NCI-H2196 (cell line): ENCODE measurements around the gene ZC3HAV1L.
"Not testable (repeated sequence)": the region's sequence is repeated elsewhere in the genome, so short reads cannot be mapped to it uniquely, and the experiment has no call there.

Source experiments
- DNase-seq: peaks from one replicate; lab custom pipeline; 2025; ENCODE audit not compliant: unreplicated experiment; lab: John Stamatoyannopoulos, UW

ZC3HAV1L gene

DNA sequence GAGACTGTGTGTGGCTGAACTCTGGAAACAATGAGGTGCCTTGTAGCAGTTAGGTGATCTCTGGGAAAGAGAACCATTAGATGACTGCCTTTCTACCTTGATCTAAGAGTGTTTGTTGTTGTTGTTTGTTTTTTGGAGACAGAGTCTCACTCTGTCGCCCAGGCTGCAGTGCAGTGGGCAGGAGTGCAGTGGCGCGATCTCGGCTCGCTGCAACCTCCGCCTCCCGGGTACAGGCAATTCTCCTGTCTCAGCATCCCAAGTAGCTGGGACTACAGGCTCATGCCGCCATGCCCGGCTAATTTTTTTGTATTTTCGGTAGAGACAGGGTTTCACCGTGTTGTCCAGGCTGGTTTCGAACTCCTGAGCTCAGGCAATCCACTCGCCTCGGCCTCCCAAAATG lies 18.8 kb upstream of the ZC3HAV1L start:
- not testable (repeated sequence) for DNase-seq

DNA sequence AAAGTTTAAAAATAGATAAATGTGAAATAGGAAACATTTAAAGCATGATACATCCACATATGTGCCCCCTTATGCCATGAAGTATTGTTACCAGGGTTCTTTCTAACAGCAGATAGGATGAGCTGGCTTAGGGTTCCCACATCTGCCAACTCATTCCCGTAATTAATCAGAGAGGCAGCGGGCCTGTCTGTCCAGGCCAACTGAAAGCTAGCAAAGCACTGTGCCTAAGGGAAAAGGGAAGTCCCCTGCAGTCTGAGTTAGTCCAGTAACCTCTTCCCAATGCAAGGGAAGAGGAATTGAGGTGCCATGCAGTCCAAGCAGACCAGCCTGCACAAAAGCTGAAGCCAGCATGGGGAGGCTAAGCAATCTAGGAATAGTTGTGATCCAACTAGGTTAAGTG lies 18.3 kb upstream of the ZC3HAV1L start:
- DNase-seq = no peak

DNA sequence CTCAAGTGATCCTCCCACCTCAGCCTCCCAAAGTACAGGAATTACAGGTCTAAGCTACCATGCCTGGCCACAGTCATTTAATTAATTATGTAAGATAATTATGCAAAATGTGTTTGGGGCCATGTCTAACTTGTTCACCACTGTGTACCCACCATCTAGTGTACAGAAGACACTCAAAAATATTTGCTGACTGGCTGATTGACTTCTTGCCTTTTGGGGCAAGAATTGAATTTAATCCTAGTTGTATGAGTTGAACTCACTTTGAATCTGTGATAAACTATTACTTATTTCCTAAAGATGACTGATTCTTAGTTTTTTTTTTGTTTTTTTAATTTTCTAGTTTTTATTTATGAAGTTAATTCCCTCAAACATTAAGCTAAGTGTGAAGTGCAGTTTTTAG lies 15.8 kb upstream of the ZC3HAV1L start:
- no peak for DNase-seq

DNA sequence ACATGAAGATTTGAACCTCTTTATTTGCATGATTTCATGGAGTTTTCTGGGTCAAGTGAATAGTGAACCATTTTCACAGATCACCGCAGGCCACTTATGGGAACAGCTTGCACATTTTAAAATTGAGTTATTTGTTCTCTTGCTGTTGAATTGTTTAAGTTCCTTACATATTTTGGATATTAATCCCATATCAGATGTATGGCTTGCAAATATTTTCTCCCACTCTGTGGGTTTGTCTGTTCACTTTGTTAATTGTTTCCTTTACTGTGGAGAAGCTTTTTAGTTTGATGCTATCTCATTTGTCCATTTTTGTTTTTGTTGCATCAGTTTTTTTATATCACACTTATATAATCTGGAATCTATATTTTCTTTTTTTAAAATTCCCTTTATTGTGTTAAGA lies 14.1 kb upstream of the ZC3HAV1L start:
- DNase-seq = no peak

DNA sequence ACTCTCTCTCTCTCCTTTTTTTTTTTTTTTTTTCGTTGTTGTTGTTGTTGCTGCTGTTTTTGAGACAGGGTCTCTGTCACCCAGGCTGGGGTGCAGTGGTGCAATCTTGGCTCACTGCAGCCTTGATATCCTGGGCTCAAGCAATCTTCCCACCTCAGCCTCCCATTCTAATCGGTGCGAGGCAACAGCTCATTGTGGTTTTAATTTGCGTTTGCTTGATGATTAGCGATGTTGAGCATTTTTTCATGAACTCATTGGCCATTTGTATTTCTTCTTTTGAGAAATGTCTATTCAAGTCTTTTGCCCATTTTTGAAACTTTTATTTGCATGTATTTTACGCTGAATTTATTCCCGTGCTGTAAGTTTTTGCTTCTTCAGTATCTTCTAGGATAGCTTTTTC lies 13.3 kb upstream of the ZC3HAV1L start:
- no peak for DNase-seq

DNA sequence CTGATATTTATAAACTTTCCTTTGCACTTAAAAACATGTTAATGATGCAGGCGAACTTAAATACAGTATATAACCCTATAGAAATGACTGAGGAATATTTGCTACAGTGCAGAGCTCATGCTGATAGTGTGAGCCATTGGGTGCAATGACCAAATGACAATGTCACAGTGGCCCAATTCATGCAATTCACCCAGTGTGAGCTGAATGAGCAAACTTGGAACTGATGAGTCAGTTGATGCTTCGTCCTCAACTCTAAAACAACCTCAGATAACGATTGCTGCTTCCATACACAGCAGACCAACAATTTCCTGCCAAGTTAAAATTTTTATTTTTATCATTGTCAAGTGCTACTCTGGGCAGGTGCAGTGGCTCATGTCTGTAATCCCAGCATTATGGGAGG lies 12.1 kb upstream of the ZC3HAV1L start:
- DNase-seq = no peak

DNA sequence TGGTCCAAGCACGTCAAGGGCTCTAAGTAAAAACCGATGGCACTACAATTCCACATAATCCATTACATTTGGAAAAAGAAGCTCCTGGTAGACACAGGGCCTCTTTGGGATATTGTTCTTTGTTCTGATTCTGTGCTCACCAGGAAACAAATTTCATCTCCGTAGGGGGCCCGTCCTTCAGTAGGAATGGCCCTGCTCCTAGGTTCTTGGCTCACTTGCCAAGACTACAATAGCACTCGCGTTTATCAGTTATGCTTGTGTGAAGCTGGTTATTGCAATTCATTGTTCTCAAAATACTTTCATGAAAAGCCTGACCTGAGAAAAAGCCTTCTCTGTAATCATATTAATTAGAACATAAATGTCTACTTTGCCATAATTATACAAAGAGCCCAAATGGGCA lies 10.3 kb upstream of the ZC3HAV1L start:
- no peak for DNase-seq

DNA sequence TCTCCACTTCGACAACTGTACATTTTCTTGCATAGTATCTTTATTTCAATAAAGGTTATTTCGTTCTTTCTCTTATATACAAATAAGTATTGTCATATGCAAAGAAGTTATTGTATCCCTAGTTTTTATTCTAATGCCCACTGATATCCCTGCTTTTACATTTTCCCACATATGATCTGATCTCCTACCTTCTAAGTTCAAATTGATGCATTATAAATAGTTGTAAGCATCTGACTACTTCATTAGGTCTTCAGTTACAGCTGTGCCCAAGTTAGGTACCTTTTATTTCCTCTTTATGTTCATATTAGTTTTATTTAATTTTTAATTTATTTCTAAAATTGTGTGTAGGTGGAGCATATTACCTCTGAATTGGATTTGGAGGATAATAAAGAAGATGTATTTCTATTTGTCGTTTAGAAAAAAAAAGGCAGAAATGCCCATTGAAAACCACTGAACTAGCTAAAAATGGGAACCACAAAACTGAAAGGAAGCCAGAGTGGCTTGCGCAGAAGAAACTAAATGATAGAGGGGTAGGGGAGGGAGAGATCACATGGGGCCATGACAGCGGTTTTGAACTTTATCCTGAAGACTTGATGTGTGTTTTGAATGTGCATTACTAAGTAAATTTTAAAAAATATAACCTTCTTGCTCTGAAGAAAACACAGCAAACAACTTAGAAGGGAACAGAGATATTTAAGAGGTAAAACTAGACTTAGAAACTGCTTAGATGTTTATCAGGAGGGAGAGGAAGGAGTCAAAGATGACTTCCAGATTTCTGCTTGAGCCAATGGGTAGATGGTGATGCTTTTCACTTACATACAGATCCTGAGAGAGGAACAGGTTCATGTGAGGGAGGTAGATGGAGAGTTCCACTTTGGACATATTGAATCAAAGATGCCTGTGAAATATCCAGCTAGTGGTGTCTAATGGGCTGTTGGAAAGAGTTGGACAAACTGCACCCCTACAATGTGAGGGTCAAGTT lies 9.3 kb upstream of the ZC3HAV1L start:
- DNase-seq = no peak

DNA sequence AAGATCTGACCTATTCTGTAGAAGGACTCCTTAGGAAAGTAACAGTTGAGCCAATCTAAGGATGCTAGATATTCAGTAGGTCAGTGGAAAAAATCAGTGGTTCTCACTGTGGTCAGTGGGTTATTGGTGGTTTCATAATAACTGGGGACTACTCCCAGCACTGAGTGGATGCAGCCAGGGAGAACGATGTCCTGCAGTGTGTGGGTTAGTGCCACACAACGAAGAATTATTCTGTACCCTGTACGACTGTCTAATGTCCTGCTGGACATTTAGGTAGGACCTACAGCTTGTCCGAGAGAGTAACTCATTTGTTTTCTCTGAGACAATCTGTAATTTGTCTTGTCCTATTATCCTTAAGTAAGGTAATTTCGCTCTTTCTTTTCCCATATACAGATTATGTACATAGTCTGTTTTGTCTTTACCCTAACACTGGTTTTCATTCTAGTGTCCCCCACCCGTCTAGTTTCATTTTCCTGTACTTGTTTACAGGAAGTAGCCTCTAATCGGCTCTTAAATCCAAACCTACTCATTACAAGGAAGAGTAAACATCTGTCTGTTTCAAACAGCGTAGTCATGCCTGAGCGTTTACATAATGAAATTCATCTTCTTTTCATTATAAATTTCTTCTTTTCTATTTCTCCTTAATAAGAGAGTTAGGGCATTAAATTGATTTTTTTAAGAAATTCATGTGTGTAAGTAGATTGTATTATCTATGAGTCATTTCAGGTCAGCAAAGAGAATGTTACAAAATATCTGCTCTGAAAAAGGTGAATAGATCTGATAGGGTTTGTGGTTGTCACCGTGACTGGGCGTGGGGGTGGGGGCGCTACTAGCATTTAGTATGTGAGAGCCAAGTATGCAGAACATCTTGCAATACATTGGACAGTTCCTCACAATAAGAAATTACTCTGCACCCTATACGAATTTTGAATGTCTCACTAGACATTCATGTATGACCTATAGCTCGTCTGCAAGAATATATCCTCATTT lies 8.3 kb upstream of the ZC3HAV1L start:
- DNase-seq = peak; percentile 22

DNA sequence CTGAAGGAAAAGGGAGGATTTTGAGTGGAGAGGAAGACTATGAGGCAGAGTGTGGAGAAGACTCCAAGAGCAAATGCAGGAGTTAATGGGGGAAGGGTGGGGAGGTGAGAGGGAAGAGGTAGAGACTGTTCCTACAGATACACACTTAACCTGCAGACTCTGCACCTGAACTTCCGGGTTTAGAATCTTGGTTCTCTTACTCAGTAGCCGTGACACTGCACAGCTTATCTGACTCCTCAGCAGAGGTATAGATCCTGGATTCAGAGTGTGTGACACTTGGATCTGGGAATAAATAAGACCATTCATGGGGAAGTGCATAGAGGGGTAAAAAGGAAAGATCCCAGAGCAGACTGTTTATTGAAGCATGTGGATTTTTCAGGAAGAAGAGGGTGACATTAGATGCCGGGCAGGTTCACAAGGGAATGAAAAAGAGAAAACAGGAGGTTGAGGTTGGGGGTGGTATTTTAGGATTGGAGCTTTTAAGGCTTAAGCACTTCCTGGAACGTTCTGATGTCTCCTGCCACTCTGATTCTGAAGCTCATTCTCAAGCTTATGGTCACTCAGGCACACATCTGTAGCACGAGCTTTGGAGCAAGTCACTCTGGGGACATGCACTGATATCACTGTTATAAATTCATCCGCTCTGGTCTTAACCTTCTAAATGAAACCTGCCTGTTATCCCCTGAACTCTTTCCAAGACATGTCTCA lies 5.7 kb upstream of the ZC3HAV1L start:
- DNase-seq = no peak

DNA sequence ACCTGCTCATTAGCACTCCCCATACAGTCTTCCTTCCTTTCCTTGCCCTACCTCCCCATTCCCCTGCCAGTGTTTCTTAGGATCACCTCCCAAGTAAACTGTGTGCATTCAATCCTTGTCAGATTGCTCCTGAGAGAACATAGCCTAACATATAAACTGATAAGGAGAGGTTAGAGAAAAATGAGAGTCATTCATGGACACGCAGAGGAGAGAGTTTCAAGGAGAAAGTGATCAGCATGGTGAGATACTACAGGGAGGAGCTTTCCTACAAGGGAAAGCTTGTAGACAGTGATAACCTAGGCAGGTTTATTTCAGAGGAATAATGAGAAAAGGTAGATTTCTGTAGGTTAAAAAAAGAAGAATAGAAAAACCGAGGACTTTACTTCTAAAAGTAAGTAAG lies 2.8 kb upstream of the ZC3HAV1L start:
- no peak for DNase-seq

DNA sequence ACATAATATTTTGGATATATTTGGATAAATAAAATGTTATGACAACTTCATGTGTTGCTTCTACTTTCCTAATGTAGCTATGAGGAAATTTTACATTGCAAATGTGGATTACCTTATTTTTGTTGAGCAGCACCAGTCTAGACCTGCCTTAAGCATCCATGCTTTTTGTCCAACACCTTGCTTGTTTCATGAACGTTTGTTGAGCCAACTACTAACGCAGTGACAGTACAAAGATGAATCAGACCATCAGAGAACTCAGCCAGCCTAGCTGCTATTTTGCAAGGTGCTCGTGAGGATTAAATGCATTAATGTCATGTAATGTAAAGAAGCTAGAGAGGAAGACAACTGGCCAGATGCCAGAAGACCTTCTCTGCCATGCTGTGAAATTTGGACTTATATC lies 1.1 kb upstream of the ZC3HAV1L start:
- no peak for DNase-seq

DNA sequence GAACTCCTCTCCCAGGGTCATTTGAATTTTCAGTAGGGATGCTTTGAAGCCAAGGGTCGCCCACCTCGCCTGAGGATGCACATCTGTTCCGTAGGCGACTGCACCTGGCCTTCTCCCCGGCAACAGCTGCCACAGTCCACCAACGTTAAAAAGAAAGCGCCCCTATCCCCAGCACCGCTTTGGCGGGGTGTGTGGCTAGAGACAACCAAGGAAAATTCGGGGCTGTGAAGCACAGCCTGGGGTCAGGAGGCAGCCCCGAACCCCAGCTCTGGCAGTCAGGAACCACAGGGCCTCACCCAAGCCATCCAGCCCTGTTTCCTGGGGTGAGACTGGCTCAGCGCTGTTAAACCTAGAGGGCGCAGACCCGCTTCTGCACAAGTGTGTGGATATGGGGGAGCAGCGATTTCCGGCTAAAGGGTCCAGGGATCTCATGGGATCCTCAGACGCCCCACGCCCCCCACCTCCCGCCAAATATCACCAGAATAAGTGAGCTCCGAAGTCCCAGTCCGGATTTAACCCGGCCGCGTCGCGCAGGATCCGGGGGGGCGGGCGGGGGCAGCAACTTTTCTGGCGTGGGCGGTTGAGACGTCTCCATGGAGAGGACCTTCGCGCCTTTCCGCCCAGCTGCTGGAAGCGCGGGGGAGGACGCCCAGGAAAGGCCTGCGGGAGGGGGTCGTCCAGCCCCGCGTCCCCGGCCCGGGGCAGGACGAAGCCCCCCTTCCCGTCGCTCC lies 822 bp downstream of the ZC3HAV1L start:
- DNase-seq = no peak

DNA sequence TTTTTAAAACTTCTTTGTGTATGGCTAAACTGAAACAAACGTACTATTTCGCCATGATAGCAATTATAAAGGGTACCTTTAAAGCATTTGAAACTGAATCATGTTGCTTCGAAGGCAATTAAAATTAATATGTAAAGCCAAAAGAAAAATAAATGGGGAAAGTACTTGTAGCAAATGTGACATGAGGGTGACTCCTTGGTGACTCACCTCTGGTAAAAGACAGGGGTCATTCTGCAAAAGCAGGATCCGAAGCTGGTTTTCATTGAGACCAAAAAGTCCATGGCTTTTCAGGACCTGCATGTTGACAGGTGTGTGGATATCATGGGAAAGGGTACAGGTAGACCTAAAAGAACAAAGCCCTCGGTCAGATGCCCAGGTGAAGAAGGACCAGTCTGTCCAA lies 1.5 kb downstream of the ZC3HAV1L start:
- no peak for DNase-seq

DNA sequence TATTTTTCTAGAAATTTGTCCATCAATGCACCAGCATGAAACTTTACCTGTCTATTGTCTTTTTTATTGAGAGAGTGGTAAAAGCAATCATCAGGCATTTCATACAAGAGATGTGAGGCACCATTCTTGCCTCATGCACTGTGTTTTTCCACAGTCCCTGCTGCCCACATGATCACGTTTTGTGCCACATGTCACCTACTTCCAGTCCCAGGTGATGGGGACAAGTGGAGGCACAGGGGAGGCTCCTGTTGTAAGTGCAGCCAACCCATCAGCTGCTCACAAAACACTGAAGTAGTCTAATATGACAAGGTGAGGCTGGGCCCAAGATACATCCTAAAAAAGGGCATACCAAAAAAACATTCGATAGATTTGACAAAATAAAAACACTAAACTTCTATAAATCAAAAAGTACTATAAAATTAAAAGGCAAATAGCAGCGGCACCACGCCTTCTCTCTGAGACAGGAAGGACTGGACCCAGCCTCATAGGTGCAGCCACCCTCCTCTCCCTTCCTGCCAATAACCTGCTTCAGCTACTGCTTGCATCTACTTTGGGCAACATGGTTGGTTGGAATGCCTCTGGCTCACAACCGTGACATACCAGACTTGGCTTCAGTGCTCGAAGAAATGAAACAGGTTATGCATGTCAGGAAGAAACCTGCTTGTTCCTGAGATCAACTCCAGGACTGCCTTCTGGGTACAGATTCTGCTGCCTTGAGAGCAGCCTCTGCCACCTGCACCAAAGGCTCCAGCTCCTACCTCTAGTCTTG lies 2.3 kb downstream of the ZC3HAV1L start:
- no peak for DNase-seq

DNA sequence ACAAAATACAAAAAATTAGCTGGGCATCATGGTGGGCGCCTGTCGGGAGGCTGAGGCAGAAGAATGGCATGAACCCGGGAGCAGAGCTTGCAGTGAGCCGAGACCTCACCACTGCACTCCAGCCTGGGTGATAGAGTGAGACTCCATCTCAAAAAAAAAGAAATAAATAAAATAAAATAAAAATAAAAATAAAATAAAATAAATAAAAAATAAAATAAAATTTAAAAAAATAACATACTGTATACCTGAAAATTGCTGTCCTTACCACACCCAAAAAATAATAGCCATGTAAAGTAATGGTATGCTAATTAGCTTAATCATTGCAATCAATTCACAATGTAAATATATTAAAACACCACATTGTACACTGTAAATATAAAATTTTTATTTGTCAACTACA lies 3.4 kb downstream of the ZC3HAV1L start:
- DNase-seq = no peak

DNA sequence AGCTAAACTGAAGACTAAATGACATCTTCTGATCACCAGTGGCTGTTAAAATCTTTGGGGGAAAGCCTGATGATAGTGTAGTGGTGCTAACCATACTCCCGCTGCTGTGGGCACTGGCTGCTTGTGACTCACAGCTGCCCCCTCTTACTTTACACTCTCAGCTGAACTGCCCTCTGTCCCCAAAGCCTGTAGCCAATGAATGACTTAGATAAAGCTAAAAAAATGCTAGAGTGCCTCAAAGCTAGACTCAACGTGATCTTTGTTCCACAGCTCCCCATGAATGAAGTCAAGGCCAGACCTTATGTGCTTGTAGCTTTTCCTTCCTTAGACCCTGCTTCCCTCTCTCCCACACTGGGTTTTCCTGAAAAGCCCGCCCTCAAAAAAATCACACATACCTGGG lies 6.5 kb downstream of the ZC3HAV1L start:
- no peak for DNase-seq

DNA sequence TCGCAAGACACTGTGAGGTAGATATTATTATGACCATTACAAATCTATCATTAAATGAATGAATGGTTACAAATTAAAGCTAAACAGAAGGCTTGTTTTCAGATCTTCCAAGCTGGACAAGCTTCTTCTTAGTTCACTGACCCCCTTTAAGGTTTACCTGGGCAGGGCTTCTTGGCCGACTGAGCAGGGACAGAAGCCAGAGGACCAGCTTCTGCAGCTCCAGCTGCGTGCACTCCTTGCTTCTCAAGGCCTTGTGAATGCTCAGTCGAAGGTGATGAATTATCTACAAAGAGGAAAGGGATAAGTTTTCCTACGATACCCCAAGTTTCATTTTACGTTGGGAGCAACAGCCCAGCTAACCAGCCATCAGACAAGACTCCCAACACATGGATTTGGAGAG lies 9.3 kb downstream of the ZC3HAV1L start:
- no peak for DNase-seq

DNA sequence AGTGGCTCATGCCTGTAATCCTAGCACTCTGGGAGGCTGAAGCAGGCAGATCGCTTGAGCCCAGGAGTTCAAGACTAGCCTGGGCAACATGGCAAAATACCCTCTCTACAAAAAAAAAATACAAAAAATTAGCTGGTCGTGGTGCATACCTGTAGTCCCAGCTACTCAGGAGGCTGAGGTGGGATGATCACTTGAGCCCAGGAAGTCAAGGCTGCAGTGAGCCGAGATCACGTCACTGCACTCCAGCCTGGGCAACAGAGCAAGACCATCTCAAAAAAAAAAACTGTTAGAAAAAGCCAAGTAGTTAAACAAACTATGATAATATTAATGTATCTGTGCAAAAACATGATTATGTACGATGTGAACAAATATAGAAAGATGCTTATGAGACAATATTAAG lies 10.0 kb downstream of the ZC3HAV1L start:
- DNase-seq = not testable (repeated sequence)

DNA sequence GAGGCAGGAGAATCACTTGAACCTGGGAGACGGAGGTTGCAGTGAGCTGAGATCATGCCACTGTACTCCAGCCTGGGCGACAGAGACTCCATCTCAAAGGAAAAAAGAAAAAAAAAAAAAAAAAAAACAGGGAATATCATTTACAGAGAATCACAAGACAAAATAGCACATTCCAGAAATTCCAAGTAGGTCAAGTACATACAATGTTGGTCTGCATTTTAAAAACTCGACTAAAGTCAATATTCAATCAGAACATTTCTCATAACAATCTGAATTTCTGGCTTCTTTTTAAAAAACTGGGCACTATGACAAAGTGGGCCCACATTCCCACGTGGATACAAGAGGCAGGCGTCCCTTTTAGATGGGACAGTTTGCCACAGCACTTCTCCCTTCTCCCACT lies 12.8 kb downstream of the ZC3HAV1L start:
- no peak for DNase-seq
